Uterus (tissue), 2 donors: ENCODE data around the gene HOXA11.

Source experiments
- POLR2A ChIP-seq, 2 donors: fragments of 450-650 bp; IDR thresholded peaks; one replicate each; pipeline ENCODE4 v1.6.1; 2016; ENCODE audit warnings: antibody characterized with exemption in 2 of 2, mild to moderate bottlenecking in 1 of 2, moderate library complexity in 1 of 2
- TF ChIP-seq, protein P1 (sequence below), 4 experiments: fragments of 200-600 bp in 2 of 4; fragments of 450-650 bp in 2 of 4; sonication (generic) in 2 of 4; IDR thresholded peaks; one replicate each; pipeline ENCODE4 v1.5.1; 2016 to 2019; ENCODE audit warnings: antibody characterized with exemption in 4 of 4, mild to moderate bottlenecking in 2 of 4, moderate library complexity in 1 of 4

DNA sequence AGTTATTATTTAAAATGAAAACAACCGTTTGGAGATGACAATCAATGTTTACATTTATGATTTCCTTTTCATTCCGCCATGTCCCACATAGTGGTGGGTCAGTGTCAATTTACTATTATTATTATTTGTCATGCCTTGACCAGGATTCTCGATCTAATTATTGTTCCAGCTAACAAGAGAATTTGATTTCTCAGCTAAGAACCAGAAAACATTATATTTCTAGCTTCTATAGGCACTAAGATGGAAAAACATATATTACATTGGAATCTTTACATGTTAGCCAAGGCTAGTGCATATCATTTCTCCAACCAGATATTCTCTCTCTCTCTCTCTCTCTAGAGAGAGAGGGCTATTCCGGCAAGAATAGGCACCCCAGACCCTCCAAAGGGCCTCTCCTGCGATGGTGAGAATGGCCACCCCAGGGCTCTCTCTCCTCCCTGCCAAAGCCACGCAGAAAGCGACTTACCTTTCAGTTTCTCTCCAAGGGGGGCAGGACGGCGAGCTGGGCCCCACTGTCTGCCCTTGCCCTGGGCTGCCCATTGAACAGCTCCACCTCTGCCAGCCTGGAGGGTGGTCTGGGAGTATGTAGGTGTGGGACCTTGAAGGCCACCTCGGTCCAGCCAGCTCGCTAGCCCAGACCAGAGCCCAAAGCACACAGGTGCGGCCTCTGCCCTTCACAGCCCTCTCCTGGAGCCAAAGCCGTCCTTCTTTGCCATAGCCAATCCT, 35.0 kb downstream of the HOXA11 start:
- TF ChIP-seq, protein P1, sequence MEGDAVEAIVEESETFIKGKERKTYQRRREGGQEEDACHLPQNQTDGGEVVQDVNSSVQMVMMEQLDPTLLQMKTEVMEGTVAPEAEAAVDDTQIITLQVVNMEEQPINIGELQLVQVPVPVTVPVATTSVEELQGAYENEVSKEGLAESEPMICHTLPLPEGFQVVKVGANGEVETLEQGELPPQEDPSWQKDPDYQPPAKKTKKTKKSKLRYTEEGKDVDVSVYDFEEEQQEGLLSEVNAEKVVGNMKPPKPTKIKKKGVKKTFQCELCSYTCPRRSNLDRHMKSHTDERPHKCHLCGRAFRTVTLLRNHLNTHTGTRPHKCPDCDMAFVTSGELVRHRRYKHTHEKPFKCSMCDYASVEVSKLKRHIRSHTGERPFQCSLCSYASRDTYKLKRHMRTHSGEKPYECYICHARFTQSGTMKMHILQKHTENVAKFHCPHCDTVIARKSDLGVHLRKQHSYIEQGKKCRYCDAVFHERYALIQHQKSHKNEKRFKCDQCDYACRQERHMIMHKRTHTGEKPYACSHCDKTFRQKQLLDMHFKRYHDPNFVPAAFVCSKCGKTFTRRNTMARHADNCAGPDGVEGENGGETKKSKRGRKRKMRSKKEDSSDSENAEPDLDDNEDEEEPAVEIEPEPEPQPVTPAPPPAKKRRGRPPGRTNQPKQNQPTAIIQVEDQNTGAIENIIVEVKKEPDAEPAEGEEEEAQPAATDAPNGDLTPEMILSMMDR (IDR thresholded peaks at IDR 0.05) = no peak
- no peak for TF ChIP-seq POLR2A (IDR thresholded peaks at IDR 0.05)
